GDM1 (cell line): ENCODE measurements around the gene CD276.
A peak's percentile ranks its signal among the peaks of the same experiment; 100 is the strongest.
"Not testable (repeated sequence)": the region's sequence is repeated elsewhere in the genome, so short reads cannot be mapped to it uniquely, and the experiment has no call there.

Experiments used
- DNase-seq: peaks from one replicate; lab custom pipeline; 2025; lab: John Stamatoyannopoulos, UW

CD276 gene

DNA sequence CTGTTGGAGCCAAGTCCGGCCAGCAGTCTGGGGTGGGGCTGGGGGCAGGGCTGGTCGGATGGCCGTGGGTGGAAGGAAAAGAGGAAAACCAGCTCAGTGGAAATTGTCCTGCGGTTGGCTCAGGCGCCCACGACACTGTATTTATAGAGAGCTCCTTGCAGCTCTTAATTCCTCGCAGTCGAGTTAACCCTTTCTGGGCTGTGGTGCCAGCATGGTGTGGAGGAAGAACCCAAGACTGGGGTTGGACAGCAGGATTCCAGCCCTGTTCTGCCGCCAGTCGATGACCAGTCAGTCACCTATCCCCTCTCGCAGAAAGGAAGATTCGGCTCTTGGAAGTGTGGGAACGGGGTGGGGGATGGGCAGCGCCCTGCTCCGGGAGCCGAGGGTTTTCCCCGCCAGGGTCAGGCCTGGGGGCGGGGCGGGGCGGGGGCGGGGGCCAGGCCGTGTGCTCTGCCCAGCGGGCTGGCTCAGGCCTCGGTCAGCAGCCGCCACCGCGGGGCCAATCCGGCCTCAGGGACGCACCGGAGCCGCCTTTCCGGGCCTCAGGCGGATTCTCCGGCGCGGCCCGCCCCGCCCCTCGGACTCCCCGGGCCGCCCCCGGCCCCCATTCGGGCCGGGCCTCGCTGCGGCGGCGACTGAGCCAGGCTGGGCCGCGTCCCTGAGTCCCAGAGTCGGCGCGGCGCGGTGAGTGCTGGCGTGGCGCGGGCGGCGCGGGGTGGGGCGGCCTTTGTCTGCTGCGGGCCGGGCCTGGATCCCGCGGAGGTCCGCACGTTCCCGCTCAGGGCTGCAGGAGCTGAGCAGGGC lies at the start of gene CD276:
Gene CD276, plus strand, starts transcription at position 607 of the 804 bp plus-strand sequence. CDS start 15,257 bp downstream, outside the sequence.
- DNase-seq: peak; percentile 49

DNA sequence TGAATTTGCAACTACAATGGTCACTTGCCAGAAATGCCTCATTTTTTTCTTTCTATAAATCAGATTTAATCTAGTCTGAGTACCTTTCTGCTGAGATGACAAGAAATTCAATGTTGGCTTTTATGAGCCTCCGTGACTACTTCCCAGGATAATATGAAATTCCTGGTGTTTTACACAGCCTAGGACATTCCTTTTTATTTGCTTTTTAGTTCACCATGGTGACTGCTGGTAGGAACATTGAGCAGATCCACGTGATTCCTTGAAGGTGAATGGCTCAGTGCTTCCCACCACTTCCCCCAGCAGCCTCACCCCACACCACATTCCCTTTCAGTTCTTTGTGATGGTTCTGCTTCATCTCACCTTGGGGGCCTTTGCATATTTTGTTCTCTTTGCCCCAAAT lies 46.7 kb upstream of the CD276 start:
- no peak for DNase-seq

DNA sequence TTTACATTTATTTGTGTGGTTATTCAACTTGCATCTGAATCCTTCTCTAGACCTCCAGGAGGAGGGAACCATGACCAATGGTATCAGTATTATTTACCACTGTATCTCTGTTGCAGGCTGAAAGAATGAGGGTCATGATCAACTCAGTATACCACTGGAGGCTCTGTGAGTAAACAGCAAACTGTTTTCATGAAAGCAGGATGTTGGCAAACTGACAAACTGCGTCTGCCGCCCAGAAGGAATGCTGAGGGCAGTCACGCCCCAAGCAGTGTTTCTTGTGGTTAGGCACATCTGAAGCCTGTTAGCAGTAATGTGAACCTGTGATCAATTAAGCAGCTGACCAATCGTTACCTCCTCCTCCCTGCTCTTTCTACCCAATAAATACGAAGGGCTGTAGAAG lies 44.7 kb upstream of the CD276 start:
- DNase-seq: not testable (repeated sequence)

DNA sequence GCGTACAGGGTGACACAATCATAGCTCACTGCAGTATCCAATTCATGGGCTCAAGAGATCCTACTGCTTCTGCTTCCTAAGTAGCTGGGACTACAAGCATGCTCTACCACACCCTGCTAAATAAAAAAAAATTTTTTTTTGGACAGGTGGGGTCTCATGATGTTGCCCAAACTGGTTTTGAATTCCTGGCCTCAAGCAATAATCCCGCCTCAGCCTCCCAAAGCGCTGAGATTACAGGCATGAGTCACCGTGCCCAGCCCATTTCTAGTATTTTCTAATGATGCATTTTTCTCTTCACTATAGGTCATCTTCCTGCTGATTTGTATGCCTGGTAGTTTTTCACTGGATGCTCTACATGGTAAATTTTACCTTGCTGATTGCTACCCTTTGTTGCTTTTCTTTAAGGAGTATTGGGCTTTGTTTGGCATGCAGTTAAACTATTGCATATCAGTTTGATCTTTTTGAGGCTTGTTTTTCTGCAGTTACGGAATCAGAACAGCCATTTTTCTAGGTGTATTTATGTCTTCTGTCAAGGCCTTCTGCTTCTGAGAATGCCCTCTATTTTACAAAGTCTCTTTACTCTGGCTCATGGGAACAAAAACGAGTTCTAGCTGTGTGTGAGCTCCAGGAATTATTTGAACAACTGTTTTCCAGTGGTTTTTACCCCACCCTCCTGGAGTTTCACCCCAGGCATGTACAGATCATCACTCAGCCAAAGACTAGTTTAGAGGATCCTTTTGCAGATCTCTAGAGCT lies 36.7 kb upstream of the CD276 start:
- DNase-seq: no peak

DNA sequence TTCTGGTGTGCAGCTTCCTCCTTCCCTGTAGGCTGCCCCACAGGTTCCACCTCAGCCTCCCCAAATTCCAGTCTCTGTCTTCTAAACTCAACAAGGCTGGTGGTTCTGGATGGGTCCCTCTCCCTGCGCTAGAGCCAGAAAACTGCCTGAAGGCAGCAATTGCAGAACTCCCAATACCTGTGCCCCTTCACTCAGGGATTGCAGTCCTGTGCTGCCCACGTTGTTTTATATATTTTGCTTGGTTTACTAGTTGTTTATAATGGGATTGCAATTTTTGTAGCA lies 36.2 kb upstream of the CD276 start:
- no peak for DNase-seq

DNA sequence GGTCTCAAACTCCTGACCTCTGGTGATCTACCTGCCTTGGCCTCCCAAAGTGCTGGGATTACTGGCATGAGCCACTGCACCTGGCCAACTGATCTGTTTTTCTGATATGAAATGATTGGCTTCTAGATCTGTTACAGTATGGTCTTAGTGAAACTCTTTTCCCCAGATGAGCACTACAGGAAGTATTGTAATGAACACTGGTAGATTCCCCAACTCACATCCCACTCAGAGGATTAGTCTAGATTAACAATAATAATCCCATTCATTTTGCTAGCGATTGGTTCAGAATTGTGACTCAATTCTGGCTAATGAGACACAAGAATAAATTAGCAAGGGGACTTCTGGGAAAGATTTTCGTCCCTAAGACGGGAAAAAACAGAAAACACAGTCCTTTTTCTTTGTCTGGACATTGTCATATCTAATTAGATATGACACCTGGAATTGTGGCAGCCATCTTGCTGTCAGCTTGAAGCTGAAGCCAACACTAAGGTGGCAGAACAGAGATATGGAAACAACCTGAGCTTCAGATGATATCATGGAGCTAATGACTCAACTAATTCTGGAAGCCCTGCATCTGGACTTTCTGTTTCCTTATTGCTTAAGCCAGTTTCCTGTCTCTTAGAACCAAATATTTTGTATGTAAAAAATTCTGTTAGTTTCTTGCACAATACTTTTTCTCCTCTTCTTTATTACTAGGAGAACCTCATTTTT lies 33.6 kb upstream of the CD276 start:
- no peak for DNase-seq

DNA sequence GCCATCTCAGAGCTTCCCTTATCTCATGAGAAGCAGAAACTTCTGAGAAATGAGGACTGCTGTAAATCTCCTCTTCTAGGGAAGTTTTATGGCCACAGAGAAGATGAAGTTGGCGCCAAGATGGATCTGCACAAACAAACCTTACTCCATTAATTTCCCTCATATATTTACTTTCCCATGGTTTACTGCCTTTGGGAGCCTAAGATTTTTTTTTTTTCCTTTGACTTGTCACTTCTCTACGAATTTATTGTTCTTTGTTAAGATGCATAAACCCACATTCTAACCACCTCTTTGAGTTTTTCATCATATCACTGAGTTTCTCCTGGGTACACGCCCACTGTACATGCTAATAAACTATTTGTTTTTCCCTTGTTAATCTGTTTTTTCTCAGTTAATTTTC lies 29.5 kb upstream of the CD276 start:
- no peak for DNase-seq

DNA sequence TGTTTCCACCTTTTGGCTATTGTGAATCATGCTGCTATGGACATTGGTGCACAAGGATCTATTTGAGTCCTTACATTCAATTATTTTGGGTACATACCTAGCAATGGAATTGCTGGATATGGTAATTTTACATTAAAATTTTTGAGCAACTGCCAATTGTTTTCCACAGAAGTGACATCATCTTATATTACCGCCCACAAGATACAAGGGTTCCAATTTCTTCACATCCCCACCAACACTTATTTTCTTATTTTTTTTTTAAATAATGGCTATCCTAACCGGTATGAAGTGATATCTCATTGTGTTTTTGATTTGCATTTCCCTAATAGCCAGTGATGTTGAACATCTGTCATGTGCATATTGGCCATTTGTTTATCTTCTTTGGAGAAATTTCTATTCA lies 28.5 kb upstream of the CD276 start:
- no peak for DNase-seq

DNA sequence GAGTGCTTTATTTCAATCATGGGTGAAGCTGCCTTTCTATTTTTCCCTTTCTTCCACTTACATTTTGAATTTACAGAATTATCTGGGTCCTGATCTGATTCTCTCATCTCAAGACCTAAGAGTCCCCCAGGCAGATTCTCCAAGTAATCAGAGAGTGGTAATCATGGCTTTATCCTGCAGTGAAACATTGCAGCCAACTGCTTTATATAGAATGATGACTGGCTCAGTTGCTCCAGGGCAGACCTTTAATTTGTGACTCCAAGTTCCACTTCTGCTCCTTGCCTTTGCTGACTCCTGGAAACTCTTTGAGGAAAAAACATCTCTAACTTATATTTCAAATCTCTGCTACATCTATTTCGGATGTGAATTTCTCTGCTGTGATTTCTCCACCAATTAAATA lies 25.5 kb upstream of the CD276 start:
- DNase-seq: no peak

DNA sequence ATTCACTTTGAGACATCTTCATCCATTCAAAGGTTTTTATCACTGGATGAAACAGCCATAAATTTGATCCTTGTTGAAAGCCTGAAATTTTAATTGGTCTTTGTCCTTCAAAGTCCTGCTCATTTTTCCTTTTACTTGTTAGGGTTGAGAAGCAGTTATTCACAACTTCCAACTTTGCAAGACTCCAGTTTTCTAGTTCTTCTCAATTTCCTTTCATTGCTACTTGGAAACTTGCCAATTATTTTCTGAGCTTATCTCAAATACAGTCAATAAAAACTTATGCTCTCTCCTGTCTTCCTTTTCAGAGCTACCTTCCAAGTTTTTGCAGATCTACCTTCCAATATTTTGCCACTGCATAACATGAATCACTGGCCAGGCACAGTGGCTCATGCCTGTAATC lies 23.7 kb upstream of the CD276 start:
- no peak for DNase-seq

DNA sequence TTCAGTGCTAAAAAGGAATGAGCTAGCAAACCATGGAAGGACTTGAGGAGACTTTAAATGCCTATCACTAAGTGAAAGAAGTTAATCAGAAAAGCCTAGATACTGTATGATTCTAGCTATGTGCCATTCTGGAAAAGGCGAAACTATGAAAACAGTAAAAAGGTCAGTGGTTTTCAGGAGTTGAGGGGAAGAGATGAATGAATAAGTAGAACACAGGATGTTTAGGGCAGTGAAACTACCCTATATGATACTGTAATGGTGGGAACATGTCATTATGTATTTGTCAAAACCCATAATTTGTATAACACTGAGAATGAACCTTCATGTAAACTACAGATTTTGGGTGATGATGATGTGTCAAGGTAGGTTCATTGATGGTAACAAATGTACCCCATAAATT lies 9.6 kb upstream of the CD276 start:
- DNase-seq: no peak

DNA sequence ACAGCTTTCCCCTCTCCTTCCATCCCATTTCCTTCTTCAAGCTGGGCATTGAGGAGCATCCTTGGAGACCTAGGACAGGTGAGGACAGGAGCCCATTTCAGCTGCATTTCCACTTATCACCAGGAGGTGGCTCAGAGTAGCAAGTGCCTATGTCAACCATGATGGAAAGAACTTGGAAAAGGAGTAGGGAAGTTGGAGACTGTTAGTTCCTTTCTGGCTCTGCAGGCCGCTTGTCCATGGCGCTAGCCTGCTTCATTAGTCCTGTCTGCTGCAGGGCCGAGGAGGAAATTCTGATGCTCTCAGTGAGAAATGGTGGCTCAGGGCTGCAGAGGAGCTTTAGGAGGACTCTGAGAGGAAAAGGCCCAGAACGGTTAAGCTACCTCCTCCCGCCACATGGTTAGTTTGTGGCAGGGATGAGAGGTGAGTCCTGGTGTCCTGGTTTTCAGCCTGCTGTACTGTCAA lies 7.0 kb upstream of the CD276 start:
- DNase-seq: no peak

DNA sequence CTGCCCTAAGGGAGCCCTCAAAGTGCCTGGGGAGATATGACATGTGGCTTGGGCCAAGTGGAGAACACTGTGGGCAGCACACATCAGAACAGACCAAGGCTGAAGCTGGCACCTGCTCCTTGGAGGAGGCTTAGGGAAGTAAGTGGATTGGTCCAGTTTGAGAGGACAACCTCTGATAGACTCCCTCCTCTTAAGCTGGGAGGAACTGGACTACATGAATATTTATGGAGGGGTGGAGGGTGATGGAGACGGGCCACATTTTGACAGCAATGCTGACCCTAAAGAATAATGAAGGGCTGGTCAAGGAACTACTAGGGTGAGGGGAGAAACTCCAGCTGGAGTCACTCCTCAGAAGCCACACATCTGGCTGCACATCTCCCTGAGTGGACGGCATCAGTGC lies 6.5 kb upstream of the CD276 start:
- DNase-seq: no peak

DNA sequence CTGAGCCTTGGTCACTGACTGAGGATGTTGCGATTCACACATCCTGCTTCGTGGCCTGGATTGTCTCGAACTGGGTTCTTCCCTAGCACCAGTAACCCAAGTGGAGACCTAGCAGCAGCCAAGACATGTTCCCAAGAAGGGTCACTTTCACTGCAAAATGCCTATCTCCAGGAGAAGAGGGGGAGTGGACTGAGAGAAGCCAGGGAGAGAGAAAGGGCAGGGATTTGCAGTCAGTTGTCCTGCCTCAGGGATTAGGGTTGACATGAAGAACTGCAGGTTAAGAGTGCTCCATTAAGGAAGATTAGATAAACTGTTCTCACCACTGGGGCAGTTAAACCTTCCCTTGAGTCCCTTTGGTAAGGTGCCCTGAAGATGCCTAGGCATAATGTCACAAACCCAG lies 5.7 kb upstream of the CD276 start:
- no peak for DNase-seq

DNA sequence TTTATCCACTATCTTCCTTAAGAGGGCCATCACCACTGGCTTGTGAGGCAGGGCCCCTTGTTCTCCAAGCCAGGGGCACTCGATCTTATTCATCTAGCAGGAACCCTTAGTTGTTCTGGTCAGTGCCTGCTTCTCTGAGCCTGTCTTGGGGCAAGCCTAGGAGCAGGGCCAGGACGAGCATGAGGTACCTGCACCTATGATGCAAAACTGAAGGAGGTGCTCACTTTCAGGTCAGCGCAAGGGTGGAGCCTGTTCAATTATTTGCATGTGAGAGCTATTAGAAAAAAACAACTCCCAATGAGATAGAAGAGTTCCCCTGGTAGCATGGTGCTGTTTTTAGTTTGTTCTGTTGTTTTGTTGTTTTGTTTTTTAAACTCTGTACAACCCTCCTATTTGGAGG lies 5.0 kb upstream of the CD276 start:
- DNase-seq: no peak

DNA sequence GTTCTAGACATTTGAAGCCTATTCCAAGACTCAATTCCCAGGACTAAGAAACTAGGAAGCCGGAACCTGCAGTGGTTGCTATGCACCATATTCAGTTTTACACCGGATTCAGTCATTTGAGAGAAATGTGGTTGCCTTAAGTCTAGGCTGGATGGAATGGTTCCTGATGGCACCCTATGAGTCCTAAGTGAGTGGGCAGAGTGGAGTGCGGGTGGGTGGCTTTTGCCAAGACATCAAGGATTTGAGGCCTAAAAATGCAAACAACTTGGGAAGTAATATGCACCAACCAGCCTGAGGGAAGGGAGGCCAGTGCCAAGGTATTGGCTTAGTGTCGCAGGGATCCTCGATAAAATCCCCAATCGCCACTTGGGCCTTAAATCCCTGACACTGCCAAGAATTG lies 4.2 kb upstream of the CD276 start:
- no peak for DNase-seq

DNA sequence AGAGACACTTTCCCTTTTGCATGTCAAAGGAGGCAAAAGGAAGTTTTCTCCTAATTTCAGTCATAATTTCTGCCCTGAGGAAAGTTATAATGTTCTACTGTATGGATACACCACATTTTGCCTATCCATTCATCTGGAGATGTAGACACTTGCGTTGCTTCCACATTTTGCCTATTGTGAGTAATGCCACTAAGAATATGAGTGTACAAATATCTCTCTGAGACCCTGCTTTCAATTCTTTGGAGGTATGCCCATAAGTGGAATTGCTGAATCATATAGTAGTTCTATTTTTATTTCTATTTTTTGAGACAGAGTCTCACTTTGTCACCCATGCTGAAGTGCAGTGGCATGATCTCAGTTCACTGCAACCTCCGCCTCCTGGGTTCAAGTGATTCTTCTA lies 3.6 kb upstream of the CD276 start:
- DNase-seq: no peak

DNA sequence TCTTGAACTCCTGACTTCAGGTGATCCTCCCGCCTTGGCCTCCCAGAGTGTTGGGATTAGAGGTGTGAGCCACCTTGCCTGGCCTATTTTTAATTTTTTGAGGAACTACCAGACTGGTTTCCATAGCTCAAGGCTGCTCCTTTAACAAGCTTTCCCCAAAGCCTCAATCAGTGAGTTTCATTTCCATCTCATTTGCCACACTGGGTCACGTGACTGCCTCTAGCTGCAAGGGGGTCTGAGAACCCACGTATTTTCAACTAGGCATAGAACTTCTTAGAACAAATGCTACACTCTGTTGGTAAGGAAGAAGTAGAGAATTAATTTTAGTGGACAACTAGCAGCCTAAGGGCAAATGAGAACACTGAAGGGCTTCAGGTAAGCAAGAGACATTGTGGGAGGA lies 3.1 kb upstream of the CD276 start:
- DNase-seq: no peak

DNA sequence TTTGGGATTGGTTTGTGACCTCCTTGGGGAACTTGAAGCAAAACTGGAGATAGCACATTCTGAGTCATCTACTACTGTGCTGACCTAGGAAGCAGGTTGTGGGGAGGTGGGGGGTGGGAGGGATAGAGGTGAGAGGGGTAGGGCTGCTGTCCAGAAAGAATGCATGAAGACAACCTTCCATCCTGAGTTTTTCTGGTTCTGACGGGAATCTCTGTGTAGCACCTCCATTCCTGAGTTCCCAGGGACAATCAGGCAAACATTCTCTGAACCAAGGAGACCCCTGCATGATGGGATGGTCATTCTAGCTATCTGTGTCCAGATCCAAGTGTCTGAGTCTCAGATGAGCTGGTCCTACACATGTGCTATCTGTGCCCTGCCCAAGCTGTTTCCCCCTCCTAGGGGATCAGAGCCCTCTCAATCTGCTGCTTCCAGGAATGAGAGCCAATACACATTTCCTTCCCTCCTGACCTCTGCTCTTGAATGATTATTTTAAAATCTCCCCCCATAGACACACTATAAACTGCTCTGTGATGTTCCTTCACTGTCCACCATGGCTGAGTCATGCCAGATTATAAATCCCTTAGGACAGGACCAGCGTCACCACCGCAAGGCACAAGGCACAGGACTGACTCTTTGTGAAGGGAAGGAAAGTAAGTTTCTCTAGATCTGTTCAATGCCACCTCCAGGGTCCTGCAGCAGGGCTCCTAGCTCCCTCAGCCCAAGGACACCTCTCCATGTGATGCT lies 2.2 kb upstream of the CD276 start:
- DNase-seq: no peak

DNA sequence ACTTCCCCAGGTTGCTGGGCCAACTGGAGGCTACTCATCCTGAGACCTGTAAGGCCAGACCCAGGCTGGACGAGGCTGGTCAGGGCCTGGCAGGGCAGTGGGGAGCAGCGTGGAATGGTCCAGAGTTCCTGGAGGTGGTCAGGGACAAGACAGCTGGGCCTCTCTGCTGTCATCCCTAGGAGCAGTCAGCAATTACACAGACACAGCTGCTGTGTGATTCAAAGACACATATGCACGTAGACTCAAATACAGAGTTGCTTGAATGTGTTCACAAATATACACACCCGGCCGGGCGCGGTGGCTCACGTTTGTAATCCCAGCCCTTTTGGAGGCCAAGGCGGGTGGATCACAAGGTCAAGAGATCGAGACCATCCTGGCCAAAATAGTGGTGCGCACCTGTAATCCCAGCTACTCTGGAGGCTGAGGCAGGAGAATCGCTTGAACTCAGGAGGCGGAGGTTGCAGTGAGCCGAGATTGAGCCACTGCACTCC lies 1.5 kb upstream of the CD276 start:
- DNase-seq: no peak

DNA sequence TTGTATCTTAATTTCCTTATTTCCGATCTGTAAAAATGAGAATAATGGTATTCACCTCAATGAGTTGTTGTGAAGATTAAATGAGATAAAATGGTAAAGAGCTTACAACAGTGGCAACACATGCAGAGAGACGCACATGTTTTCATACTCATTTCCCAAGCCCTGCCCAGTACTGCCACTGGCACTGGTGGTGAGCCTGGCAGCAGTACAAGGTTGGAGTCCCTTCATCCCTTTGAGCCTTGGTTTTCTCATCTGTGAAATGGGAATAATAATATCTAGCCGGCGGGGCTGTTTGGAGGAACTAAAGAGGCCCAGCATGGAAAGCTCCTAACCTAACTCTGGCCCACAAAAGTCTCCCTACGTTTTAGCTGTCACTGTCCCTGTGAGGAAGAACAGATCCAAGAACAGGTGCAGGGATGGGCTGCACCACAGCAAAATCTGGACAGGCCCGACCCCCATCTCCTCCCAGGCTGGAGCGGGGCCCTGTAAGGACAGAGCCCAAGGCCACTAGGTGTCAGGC lies 866 bp upstream of the CD276 start:
- DNase-seq: no peak
